K562 treated with DMSO at 1 percent for 4 hours (cell line): ENCODE measurements around the gene CHRDL1. TPM values are rescaled to one million over a fixed set of nuclear protein-coding genes. Genes with fewer than 3 reads are reported as not detected.

Experiments used
- total RNA-seq: library from RNA; unstranded; fragments of 300-600 nt; gene quantifications from 2 replicates; pipeline ENCODE4 v1.2.3, GENCODE V29; 2022; ENCODE audit not compliant: insufficient read depth

The CHRDL1 gene
- total RNA-seq: not detected in 2 replicates

GRCh38 chrX:110795645-110796406 is at the start of gene CHRDL1:
CHRDL1 (minus strand) TSS chrX:110795817; CDS start chrX:110792181, 3,636 bp downstream.

